ENCODE data around the gene C1GALT1C1L.

GRCh38 chr2:43631618-43632317 is 44.5 kb downstream of the C1GALT1C1L start:
- TF ChIP-seq, protein P1, sequence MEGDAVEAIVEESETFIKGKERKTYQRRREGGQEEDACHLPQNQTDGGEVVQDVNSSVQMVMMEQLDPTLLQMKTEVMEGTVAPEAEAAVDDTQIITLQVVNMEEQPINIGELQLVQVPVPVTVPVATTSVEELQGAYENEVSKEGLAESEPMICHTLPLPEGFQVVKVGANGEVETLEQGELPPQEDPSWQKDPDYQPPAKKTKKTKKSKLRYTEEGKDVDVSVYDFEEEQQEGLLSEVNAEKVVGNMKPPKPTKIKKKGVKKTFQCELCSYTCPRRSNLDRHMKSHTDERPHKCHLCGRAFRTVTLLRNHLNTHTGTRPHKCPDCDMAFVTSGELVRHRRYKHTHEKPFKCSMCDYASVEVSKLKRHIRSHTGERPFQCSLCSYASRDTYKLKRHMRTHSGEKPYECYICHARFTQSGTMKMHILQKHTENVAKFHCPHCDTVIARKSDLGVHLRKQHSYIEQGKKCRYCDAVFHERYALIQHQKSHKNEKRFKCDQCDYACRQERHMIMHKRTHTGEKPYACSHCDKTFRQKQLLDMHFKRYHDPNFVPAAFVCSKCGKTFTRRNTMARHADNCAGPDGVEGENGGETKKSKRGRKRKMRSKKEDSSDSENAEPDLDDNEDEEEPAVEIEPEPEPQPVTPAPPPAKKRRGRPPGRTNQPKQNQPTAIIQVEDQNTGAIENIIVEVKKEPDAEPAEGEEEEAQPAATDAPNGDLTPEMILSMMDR (IDR thresholded peaks at IDR 0.05; ENCODE audit: low read depth, low read length): no peak
- no peak for TF ChIP-seq EZH2phosphoT487 (IDR thresholded peaks at IDR 0.05; ENCODE audit: low read depth)
